Mucosa of stomach (tissue), 1 donor: Measurements from ENCODE around the gene TMEM221.
"Not testable (repeated sequence)": the region's sequence is repeated elsewhere in the genome, so short reads cannot be mapped to it uniquely, and the experiment has no call there.

Experiments used
- H3K27me3 ChIP-seq: one replicate; pipeline ENCODE4 v1.7.0; 2013; ENCODE audit warnings: mild to moderate bottlenecking, low read length; ENCODE audit not compliant: control insufficient read depth, insufficient read depth
- H3K36me3 ChIP-seq: one replicate; pipeline ENCODE4 v1.7.0; 2013; ENCODE audit warnings: low read length; ENCODE audit not compliant: control insufficient read depth, insufficient read depth
- H3K4me1 ChIP-seq: one replicate; pipeline ENCODE4 v1.7.0; 2013; ENCODE audit warnings: mild to moderate bottlenecking, low read length; ENCODE audit not compliant: control insufficient read depth, insufficient read depth
- H3K4me3 ChIP-seq: one replicate; pipeline ENCODE4 v1.7.0; 2013; ENCODE audit warnings: low read length
- H3K9ac ChIP-seq: one replicate; pipeline ENCODE4 v1.7.0; 2013; ENCODE audit warnings: mild to moderate bottlenecking, low read length, moderate library complexity
- H3K9me3 ChIP-seq: one replicate; pipeline ENCODE4 v1.7.0; 2013; ENCODE audit warnings: mild to moderate bottlenecking, low read length, moderate library complexity; ENCODE audit not compliant: control insufficient read depth
- donor health status: Pancreatic carcinoma.

TMEM221 gene

DNA sequence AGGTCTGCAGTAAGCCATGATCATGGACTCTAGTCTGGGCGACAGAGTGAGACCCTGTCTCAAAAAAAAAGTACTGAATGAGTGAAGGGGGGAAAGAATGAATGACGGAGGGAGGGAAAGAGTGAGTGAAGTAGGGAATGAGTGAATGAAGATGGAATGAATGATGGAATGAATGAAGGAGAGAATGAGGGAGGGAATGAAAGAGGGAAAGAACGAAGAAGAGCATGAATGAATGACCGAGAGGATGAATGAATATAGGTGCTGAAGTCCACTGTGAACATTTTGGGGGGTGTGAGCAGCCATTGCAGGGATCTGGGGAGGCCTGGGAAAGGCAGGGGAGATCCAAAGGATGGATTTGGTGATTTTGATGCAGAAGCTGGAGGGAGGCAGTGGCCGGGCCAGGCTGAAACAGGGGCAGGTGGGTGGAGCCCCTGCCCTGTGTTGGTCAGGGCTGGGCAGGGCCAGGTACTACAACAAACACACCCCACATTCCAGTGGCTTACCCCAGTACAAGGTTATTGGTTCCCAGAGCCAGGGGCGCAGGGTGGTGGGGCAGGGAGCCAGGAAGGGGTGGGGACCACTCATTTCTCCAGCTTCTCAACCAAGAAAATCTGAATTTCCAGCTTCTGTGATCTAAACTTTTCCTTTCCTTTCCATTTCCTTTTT, 36.2 kb upstream of the TMEM221 start:
- Histone ChIP-seq H3K27me3 (no peaks in the 10 kb centered on the region), H3K36me3 (no peaks in the 10 kb centered on the region), H3K9ac (no peak overlapping the region), H3K4me1 (peaks cover 26% of the 10 kb centered on the region), H3K4me3 (no peak overlapping the region), H3K9me3 (no peaks in the 10 kb centered on the region)

DNA sequence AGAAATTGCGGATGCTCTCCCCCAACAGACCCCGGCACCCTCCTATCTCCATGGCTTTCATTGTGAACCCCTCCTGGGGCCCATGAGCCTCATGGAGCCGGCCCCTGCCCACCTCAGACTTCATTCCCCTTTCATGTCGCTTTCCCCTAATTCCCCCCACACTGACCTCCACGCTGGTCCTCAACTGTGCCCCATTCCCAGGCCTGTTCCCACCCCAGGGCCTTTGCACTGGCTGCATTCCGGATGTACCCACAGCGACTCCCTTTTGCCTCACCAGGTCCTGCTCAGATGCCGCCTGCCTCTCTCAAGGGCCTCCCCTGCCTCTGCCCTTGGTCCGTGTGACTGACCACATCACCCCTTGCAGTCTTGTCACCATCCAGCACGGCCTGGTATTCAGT, 35.1 kb upstream of the TMEM221 start:
- no peak overlapping the region for H3K9ac ChIP-seq
- no peak overlapping the region for H3K4me3 ChIP-seq
- peaks cover 17% of the 10 kb centered on the region for H3K4me1 ChIP-seq
- no peaks in the 10 kb centered on the region for H3K9me3 ChIP-seq
- no peaks in the 10 kb centered on the region for H3K27me3 ChIP-seq
- no peaks in the 10 kb centered on the region for H3K36me3 ChIP-seq

DNA sequence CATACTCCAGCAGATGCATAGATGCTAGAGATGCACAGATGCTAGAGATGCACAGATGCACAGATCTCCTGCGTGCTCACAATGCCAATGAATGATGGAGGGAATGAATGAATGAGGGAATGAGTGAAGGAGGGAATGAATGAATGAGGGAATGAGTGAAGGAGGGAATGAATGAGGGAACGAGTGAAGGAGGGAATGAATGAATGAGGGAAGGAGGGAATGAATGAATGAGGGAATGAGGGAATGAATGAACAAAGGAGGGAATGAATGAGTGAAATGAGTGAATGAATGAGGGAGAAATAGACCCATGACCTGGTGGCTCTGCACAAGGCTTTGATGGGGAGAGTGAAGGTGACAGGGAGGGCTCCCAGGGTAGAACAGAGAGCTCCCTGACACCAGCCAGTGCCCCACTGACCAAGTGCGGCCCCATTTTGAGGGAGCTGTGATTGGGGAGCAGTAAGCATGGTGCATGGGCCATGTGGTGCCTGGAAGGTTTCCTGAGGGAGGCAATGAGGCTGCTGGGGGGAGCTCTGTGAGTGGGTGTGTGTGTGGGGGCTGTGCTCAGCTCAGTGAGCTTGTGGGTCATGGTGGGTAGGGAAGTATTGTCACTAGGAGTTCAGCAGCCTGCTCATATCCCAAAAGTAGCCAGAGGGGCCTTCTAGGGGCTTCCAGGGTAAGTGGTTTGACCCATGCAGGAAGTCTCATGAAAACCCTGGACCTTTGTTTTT, 34.6 kb upstream of the TMEM221 start:
- Histone ChIP-seq H3K4me3 (no peak overlapping the region), H3K36me3 (no peaks in the 10 kb centered on the region), H3K27me3 (no peaks in the 10 kb centered on the region), H3K9ac (no peak overlapping the region), H3K9me3 (no peaks in the 10 kb centered on the region), H3K4me1 (peaks cover 12% of the 10 kb centered on the region)

DNA sequence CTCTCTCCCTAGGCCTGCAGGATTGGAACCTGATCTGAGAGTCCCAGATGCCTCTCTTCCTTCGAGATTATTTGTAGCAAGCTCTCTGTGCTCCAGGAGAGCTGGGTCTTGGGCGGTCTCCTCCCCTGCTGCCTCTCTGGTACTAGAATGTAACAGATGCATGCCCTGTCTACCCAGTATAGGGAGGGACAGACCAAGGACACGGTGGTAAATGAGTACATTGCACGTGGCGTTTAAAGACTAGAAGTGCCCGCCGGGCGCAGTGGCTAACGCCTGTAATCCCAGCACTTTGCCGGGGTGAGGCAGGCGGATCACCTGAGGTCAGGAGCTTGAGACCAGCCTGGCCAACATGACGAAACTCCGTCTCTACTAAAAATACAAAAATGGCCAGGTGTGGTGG, 33.5 kb upstream of the TMEM221 start:
- Histone ChIP-seq H3K27me3 (no peaks in the 10 kb centered on the region), H3K36me3 (no peaks in the 10 kb centered on the region), H3K4me3 (no peak overlapping the region), H3K4me1 (peaks cover 5% of the 10 kb centered on the region), H3K9ac (no peak overlapping the region), H3K9me3 (no peaks in the 10 kb centered on the region)

DNA sequence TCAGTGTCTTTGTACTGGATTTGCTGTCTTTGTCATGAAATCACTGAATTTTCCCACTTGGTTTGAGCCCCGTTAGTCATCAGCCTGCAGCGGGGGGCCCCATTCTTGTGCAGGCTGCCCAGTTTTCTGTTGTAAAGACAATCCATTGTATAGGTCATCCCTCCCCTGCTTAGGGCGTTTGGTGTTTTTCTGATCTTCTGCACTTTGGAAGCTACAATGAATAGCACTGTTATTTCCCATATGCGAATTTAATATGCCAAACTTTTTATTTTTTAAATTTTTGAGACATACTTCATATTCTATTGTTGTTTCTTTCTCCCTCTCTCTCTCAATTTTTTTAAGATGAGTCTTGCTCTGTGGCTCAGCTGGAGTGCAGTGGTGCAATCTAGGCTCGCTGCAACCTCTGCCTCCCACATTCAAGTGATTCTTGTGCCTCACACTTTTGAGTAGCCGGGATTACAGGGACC, 30.9 kb upstream of the TMEM221 start:
- no peaks in the 10 kb centered on the region for H3K27me3 ChIP-seq
- H3K4me3 ChIP-seq: no peak overlapping the region
- no peaks in the 10 kb centered on the region for H3K9me3 ChIP-seq
- H3K4me1 ChIP-seq: peaks cover 11% of the 10 kb centered on the region
- no peak overlapping the region for H3K9ac ChIP-seq
- no peaks in the 10 kb centered on the region for H3K36me3 ChIP-seq

DNA sequence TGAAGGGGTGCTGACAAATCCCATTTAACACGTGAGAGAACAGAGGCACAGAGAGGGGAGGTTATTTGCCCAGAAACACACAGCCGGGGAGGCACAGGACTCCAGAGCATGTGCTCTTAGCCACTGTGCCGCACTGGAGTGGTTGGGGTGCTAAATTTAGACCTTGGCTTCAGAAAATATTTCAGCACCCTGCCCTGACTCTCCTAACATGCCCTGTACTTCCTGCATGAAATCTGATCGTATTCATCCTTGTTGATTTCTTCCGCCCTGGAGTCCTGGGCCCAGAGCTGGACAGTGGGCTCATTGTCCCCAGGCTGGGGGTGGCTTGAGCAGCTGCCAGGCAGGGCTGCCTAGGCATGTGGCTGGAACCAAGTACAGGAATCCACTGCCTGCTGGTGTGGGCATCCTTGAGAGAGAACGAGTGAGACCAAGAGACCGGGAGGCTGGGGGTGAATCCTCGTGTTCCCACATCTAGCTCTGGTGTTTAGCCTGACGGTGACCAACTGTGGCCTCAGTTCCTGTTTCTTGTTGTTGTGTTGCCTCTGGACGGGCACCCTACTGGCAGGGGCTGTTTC, 27.2 kb upstream of the TMEM221 start:
- H3K36me3 ChIP-seq: no peaks in the 10 kb centered on the region
- H3K4me1 ChIP-seq: peaks cover 27% of the 10 kb centered on the region
- no peak overlapping the region for H3K9ac ChIP-seq
- no peaks in the 10 kb centered on the region for H3K9me3 ChIP-seq
- no peak overlapping the region for H3K4me3 ChIP-seq
- H3K27me3 ChIP-seq: no peaks in the 10 kb centered on the region

DNA sequence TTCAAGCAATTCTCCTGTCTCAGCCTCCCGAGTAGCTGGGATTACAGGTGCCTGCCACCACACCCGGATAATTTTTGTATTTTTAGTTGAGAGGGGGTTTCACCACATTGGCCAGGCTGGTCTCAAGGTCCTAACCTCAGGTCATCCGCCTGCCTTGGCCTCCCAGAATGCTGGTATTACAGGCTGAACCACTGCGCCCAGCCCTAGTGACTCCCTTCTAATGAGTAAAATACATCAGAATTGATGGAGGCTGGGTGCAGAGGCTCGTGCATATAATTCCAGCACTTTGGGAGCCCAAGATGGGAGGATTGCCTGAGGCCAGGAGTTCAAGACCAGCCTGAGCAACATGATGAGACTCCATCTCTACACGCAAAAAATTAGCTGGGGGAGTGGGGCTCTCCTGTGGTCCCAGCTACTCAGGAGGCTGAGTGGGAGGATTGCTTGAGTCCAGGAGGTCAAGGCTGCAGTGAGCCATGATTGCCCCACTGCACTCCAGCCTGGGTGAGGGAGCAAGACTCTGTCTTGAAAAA, 26.6 kb upstream of the TMEM221 start:
- peaks cover 27% of the 10 kb centered on the region for H3K4me1 ChIP-seq

DNA sequence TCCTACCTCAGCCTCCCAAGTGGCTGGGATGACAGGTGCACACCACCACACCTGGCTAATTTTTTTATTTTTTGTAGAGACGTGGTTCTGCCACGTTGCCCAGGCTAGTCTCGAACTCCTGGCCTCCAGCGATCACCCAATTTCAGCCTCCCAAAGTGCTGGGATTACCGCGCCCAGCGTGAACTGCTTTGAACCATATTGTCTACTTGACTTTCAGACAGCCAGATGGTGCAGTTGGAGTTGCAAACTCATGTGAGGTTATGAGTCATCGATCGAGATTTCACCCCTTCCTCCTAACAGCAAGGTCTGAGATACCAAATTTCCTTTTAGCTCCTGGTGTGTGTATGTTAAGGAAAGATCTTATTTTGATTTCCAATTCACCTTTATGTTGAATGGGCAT, 24.6 kb upstream of the TMEM221 start:
- no peak overlapping the region for H3K4me3 ChIP-seq
- H3K4me1 ChIP-seq: peaks cover 38% of the 10 kb centered on the region
- H3K27me3 ChIP-seq: no peaks in the 10 kb centered on the region
- H3K9ac ChIP-seq: no peak overlapping the region
- no peaks in the 10 kb centered on the region for H3K9me3 ChIP-seq
- H3K36me3 ChIP-seq: no peaks in the 10 kb centered on the region

More for the DNA sequence above, 26.6 kb upstream of the TMEM221 start:
- not testable (repeated sequence) for H3K4me3 ChIP-seq, H3K9me3 ChIP-seq, H3K9ac ChIP-seq, H3K36me3 ChIP-seq, H3K27me3 ChIP-seq

DNA sequence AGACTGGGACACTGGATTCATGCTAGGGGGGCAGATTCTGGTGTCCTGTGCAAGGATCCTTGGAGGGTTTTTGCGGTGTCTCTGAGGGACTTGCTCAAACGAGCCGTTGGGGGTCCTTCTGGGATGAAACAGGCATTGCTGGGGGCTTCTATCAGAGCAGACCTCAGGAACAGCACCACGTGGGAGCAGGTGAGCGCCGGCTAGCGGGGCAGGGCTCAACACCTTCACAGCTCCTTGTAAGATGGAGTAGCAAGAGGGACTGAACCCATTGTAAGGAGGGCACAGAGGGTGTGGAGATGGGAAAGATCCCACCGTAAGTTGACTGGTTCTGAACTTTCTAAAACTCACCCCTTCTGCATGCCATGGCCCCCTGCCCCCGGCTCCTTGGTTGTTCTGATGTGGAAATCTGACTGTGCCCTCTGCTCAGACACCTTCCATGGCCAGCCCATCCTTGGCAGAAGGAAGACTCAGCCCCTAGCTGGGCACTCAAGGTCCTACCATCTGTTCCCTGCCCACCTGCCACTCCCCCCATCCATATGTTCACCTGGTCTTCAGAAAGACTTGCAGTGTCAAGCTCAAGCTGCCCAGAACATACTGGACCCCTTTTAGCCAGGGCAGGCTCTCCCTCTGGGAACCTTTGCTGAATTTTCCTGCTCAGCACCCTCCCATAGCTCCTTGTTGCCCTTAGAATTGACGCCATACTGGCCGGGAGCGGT, 23.1 kb upstream of the TMEM221 start:
- Histone ChIP-seq H3K27me3 (no peaks in the 10 kb centered on the region), H3K36me3 (no peaks in the 10 kb centered on the region), H3K4me1 (peaks cover 38% of the 10 kb centered on the region), H3K9me3 (no peaks in the 10 kb centered on the region), H3K4me3 (peak overlapping the region; percentile 6), H3K9ac (peak overlapping the region; percentile 66)

DNA sequence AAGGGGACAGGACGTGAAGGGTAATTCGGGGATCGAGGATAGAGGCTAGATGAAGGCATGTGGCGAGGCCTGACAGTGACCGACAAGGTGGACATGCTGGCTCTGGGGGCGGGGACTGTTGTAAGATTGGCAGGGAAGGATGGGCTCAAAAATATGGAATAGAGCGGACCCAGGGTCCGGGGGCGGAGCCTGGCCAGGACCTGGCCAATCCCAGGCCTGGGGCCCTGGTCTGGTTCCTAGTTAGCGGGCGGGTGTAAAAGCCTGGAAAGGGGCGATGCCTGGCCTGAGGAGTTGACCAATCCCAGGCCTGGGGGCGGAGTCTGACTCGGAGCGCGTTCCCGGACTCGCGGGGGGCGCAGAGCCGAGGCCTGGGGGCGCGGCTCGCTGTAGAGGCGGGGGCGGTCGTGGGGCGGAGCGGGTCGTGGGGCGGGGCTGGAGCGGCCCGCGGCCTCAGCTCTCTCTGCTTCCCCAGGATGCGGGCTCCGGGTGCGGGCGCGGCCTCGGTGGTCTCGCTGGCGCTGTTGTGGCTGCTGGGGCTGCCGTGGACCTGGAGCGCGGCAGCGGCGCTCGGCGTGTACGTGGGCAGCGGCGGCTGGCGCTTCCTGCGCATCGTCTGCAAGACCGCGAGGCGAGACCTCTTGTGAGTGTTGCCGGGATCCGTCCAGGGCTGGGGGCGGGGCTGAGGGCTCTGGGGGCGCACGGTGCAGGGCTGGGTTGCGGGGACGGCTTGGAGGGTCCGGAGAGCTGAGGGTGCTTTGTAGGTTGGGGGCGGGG, 21.8 kb upstream of the TMEM221 start, which contains the start of gene SLC27A1:
Gene SLC27A1 (plus strand): TSS at position 457 of the 774 bp plus-strand sequence. CDS start 17 bp downstream, at position 474.
- Histone ChIP-seq H3K4me3 (peak within 1 kb of the TSS; percentile 71), H3K9me3 (no peaks in the 10 kb centered on the region), H3K36me3 (no peaks in the 10 kb centered on the region), H3K9ac (peak within 1 kb of the TSS; percentile 66), H3K4me1 (peaks cover 33% of the 10 kb centered on the region), H3K27me3 (no peaks in the 10 kb centered on the region)

DNA sequence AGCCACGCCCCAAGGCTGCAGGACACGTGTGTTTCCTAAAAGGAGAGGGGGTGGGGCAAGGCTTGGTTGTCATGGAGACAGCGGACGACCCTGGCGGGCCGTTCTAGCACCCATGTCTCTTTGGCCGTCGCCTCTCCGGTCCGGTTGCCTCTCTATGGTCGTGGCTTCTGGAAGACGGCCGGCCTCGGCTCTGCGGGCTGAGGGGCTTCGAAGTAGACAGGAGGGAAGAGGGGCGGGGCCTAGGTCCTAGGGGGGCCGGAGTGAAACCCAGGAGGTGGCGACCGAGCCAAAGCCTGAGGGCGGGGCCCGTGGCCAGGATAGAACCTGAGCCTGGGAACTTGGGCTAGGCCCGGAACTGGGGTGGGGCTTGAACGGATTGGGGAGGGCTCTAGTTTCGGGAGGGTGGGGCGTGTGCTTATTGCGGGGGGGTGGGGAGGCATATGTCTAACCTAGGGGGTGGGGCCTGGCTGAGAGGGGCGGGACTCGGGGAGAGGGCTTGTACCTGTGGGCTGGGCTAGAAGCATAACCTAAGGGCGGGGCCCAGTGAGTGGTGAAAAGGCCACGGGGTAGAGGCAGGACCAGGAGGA, 21.1 kb upstream of the TMEM221 start:
- no peaks in the 10 kb centered on the region for H3K27me3 ChIP-seq
- H3K9me3 ChIP-seq: no peaks in the 10 kb centered on the region
- peak overlapping the region; percentile 71 for H3K4me3 ChIP-seq
- H3K36me3 ChIP-seq: no peaks in the 10 kb centered on the region
- H3K9ac ChIP-seq: peak overlapping the region; percentile 66
- peaks cover 30% of the 10 kb centered on the region for H3K4me1 ChIP-seq
